ENCODE data around the gene KIAA0825. TPM values are rescaled to one million over a fixed set of nuclear protein-coding genes. Genes with fewer than 3 reads are reported as not detected.

Gene KIAA0825
- total RNA-seq, 1 experiment from 2014 or later: 1.6 TPM

DNA sequence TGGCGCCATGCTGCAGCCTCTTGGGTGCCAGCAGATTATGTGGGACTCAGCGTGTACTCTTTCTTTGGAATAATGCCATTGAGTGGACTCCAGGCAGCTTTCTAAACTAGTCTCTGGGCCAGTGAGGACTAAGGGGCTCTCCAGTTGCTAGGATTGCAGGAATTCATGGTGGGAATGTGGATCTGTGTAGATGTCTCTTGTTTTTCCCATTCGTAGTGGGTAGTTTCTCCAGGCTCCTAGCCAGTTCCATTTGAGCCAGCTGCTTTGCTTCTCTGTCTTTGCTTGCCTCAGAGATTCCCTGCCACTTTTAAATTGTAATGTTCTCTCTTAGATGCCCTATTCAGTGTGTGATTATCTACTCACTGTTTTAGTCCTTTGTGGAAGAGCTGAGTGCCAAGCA, 42.7 kb upstream of the KIAA0825 start:
- no peak for DNase-seq (ENCODE audit: low read depth, low spot score)
- intact Hi-C loops (cut with micrococcal nuclease; ENCODE audit: unreplicated experiment) (no loop called here), in situ Hi-C loops (cut with HindIII; ENCODE audit: low pct_unique_long_range_greater_than_20kb, low sequenced_read_pairs) (no loop called here)
- ATAC-seq: no peak
- peaks cover 18% of the 10 kb centered on the region; the same call in 1 of the 2 replicates for H3K9me3 ChIP-seq (ENCODE audit: control insufficient read depth, insufficient read depth, low read depth, low read length)
- CTCF ChIA-PET: no interaction called here
- no peak overlapping the region for H3K27ac ChIP-seq (ENCODE audit: low read length)
- H3K27me3 ChIP-seq (ENCODE audit: control insufficient read depth, insufficient read depth, low read length): no peaks in the 10 kb centered on the region
- no peak for TF ChIP-seq POLR2AphosphoS5 (IDR thresholded peaks at IDR 0.05; ENCODE audit: low read depth, low read length)
- TF ChIP-seq, protein P1, sequence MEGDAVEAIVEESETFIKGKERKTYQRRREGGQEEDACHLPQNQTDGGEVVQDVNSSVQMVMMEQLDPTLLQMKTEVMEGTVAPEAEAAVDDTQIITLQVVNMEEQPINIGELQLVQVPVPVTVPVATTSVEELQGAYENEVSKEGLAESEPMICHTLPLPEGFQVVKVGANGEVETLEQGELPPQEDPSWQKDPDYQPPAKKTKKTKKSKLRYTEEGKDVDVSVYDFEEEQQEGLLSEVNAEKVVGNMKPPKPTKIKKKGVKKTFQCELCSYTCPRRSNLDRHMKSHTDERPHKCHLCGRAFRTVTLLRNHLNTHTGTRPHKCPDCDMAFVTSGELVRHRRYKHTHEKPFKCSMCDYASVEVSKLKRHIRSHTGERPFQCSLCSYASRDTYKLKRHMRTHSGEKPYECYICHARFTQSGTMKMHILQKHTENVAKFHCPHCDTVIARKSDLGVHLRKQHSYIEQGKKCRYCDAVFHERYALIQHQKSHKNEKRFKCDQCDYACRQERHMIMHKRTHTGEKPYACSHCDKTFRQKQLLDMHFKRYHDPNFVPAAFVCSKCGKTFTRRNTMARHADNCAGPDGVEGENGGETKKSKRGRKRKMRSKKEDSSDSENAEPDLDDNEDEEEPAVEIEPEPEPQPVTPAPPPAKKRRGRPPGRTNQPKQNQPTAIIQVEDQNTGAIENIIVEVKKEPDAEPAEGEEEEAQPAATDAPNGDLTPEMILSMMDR (IDR thresholded peaks at IDR 0.05): no peak
- no peak for TF ChIP-seq SIN3A (IDR thresholded peaks at IDR 0.05; ENCODE audit: borderline replicate concordance, insufficient read depth, low read depth, low read length)
- no peak for TF ChIP-seq TCF7L2 (IDR thresholded peaks at IDR 0.05; ENCODE audit: low read depth, low read length)
- TF ChIP-seq, protein P2, sequence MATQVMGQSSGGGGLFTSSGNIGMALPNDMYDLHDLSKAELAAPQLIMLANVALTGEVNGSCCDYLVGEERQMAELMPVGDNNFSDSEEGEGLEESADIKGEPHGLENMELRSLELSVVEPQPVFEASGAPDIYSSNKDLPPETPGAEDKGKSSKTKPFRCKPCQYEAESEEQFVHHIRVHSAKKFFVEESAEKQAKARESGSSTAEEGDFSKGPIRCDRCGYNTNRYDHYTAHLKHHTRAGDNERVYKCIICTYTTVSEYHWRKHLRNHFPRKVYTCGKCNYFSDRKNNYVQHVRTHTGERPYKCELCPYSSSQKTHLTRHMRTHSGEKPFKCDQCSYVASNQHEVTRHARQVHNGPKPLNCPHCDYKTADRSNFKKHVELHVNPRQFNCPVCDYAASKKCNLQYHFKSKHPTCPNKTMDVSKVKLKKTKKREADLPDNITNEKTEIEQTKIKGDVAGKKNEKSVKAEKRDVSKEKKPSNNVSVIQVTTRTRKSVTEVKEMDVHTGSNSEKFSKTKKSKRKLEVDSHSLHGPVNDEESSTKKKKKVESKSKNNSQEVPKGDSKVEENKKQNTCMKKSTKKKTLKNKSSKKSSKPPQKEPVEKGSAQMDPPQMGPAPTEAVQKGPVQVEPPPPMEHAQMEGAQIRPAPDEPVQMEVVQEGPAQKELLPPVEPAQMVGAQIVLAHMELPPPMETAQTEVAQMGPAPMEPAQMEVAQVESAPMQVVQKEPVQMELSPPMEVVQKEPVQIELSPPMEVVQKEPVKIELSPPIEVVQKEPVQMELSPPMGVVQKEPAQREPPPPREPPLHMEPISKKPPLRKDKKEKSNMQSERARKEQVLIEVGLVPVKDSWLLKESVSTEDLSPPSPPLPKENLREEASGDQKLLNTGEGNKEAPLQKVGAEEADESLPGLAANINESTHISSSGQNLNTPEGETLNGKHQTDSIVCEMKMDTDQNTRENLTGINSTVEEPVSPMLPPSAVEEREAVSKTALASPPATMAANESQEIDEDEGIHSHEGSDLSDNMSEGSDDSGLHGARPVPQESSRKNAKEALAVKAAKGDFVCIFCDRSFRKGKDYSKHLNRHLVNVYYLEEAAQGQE (IDR thresholded peaks at IDR 0.05; ENCODE audit: insufficient read depth in 1 of 2, low read depth in 2 of 2, low read length in 1 of 2): no peak
- H3K4me1 ChIP-seq (ENCODE audit: control insufficient read depth, insufficient read depth, low read length): no peaks in the 10 kb centered on the region
- no TSS peak for BruUV-seq (replicated peaks)
- no peak overlapping the region for H3K4me3 ChIP-seq (ENCODE audit: low read depth in 2 of 2, low read length in 2 of 2)
- POLR2A ChIA-PET: no interaction called here
- H3K36me3 ChIP-seq (ENCODE audit: control insufficient read depth, insufficient read depth, low read length): no peaks in the 10 kb centered on the region

DNA sequence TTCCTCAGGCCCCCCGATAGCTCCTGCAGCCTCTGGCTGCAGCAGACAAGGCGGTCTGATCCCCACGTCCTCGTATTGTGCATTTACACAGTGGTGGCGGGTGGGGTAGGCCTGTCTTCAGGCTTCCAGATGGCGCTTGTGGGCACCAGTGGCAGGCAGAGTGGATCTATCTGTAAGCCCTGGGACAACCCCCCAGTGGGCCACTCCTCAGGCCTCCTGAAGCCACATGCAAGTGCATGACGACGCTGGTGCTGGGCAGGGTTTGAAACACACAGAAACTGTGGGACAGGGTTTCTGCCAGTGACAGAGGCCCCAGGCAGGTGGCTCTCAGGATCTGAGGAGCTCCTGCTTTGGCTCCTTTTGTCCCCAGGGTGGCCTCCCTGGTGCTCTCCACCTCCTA, 42.1 kb upstream of the KIAA0825 start:
- Histone ChIP-seq H3K36me3 (ENCODE audit: control insufficient read depth, insufficient read depth, low read length) (no peaks in the 10 kb centered on the region), H3K27me3 (ENCODE audit: control insufficient read depth, insufficient read depth, low read length) (no peaks in the 10 kb centered on the region), H3K9me3 (ENCODE audit: control insufficient read depth, insufficient read depth, low read depth, low read length) (peaks cover 22% of the 10 kb centered on the region; the same call in 1 of the 2 replicates), H3K27ac (ENCODE audit: low read length) (no peak overlapping the region), H3K4me1 (ENCODE audit: control insufficient read depth, insufficient read depth, low read length) (no peaks in the 10 kb centered on the region), H3K4me3 (ENCODE audit: low read depth in 2 of 2, low read length in 2 of 2) (no peak overlapping the region)
- ChIA-PET POLR2A (no interaction called here), CTCF (interaction anchor here (0.6 kb wide), 1 partner anchor 145 kb away, joined by 3 read pairs; no protein-coding TSS in a partner anchor)
- TF ChIP-seq SIN3A (IDR thresholded peaks at IDR 0.05; ENCODE audit: borderline replicate concordance, insufficient read depth, low read depth, low read length) (no peak), POLR2AphosphoS5 (IDR thresholded peaks at IDR 0.05; ENCODE audit: low read depth, low read length) (no peak), TCF7L2 (IDR thresholded peaks at IDR 0.05; ENCODE audit: low read depth, low read length) (no peak)
- TF ChIP-seq, protein P1 (IDR thresholded peaks at IDR 0.05): no peak
- TF ChIP-seq, protein P2 (IDR thresholded peaks at IDR 0.05; ENCODE audit: insufficient read depth in 1 of 2, low read depth in 2 of 2, low read length in 1 of 2): no peak
- in situ Hi-C loops (cut with HindIII; ENCODE audit: low pct_unique_long_range_greater_than_20kb, low sequenced_read_pairs): no loop called here
- ATAC-seq (no peak; the same call in 1 of the 2 replicates), DNase-seq (ENCODE audit: low read depth, low spot score) (no peak)
- intact Hi-C loops (cut with micrococcal nuclease; ENCODE audit: unreplicated experiment): no loop called here
- BruUV-seq (replicated peaks): no TSS peak

Measured in Panc1 (cell line).